Measurements from ENCODE around the gene GABRG3. TPM values are rescaled to one million over a fixed set of nuclear protein-coding genes. Genes with fewer than 3 reads are reported as not detected.

The GABRG3 gene
- total RNA-seq, 3 donors from 2014 or later (not counting 1 experiment from before 2014, with no cell fraction given): not detected

GRCh38 chr15:27111323-27111722 is 140.3 kb downstream of the GABRG3 start:
- TF ChIP-seq CTCF (IDR thresholded peaks at IDR 0.05): no peak
- Histone ChIP-seq H3K27ac (ENCODE audit: low read length) (no peak overlapping the region), H3K27me3 (ENCODE audit: control insufficient read depth, insufficient read depth, low read length) (no peaks in the 10 kb centered on the region), H3K4me3 (ENCODE audit: low read length) (no peak overlapping the region), H3K36me3 (ENCODE audit: control insufficient read depth, insufficient read depth, low read length) (no peaks in the 10 kb centered on the region), H3K9me3 (ENCODE audit: control insufficient read depth, insufficient read depth, low read length) (peaks cover 2% of the 10 kb centered on the region), H3K4me1 (ENCODE audit: control insufficient read depth, insufficient read depth, low read length) (no peaks in the 10 kb centered on the region)
- ATAC-seq: no peak
- H3K27ac Mint-ChIP-seq: no peak overlapping the region
- no peak for DNase-seq
- H3K9me3 Mint-ChIP-seq: peaks cover 0 to 10% of the 10 kb centered on the region in 2 donors
- H3K4me1 Mint-ChIP-seq: no peaks in the 10 kb centered on the region
- H3K4me3 Mint-ChIP-seq: no peak overlapping the region
- WGBS (ENCODE audit: insufficient coverage): 98% methylated on average over 4 of the region's 4 CpGs
- no peaks in the 10 kb centered on the region for H3K36me3 Mint-ChIP-seq
- intact Hi-C loops (cut with micrococcal nuclease): no loop called here
- H3K27me3 Mint-ChIP-seq (ENCODE audit: low read depth in 2 of 2): no peaks in the 10 kb centered on the region

GRCh38 chr15:27114473-27114872 is 143.5 kb downstream of the GABRG3 start:
- H3K4me3 Mint-ChIP-seq: no peak overlapping the region
- no peak overlapping the region for H3K4me3 ChIP-seq (ENCODE audit: low read length)
- H3K9me3 Mint-ChIP-seq: peaks cover 0 to 15% of the 10 kb centered on the region in 2 donors
- TF ChIP-seq CTCF (IDR thresholded peaks at IDR 0.05): no peak
- no peaks in the 10 kb centered on the region for H3K4me1 Mint-ChIP-seq
- no peak overlapping the region for H3K27ac ChIP-seq (ENCODE audit: low read length)
- intact Hi-C loops (cut with micrococcal nuclease): no loop called here
- DNase-seq (no peak), ATAC-seq (no peak)
- WGBS (ENCODE audit: insufficient coverage): 100% methylated on average over 1 of the region's 1 CpG
- H3K4me1 ChIP-seq (ENCODE audit: control insufficient read depth, insufficient read depth, low read length): no peaks in the 10 kb centered on the region
- H3K27me3 Mint-ChIP-seq (ENCODE audit: low read depth in 2 of 2): no peaks in the 10 kb centered on the region
- H3K36me3 ChIP-seq (ENCODE audit: control insufficient read depth, insufficient read depth, low read length): no peaks in the 10 kb centered on the region
- H3K27me3 ChIP-seq (ENCODE audit: control insufficient read depth, insufficient read depth, low read length): no peaks in the 10 kb centered on the region
- peaks cover 2% of the 10 kb centered on the region for H3K9me3 ChIP-seq (ENCODE audit: control insufficient read depth, insufficient read depth, low read length)
- H3K27ac Mint-ChIP-seq: no peak overlapping the region
- H3K36me3 Mint-ChIP-seq: no peaks in the 10 kb centered on the region

- Histone ChIP-seq H3K9me3 (ENCODE audit: control insufficient read depth, insufficient read depth, low read length) (peaks cover 2% of the 10 kb centered on the region), H3K27me3 (ENCODE audit: control insufficient read depth, insufficient read depth, low read length) (no peaks in the 10 kb centered on the region), H3K4me3 (ENCODE audit: low read length) (no peak overlapping the region), H3K27ac (ENCODE audit: low read length) (no peak overlapping the region), H3K4me1 (ENCODE audit: control insufficient read depth, insufficient read depth, low read length) (no peaks in the 10 kb centered on the region), H3K36me3 (ENCODE audit: control insufficient read depth, insufficient read depth, low read length) (no peaks in the 10 kb centered on the region)
- Mint-ChIP-seq H3K27me3 (ENCODE audit: low read depth in 2 of 2) (no peaks in the 10 kb centered on the region), H3K27ac (no peak overlapping the region), H3K36me3 (no peaks in the 10 kb centered on the region), H3K4me3 (no peak overlapping the region), H3K4me1 (no peaks in the 10 kb centered on the region), H3K9me3 (peaks cover 6 to 16% of the 10 kb centered on the region in 2 donors)
- ATAC-seq (no peak), DNase-seq (no peak)
- WGBS (ENCODE audit: insufficient coverage): 64% methylated on average over 5 of the region's 5 CpGs
- intact Hi-C loops (cut with micrococcal nuclease): no loop called here
- TF ChIP-seq CTCF (IDR thresholded peaks at IDR 0.05): no peak
These were observed 148.8 kb downstream of the GABRG3 start for GRCh38 chr15:27119695-27120266.

GRCh38 chr15:27121672-27122071 is 150.7 kb downstream of the GABRG3 start:
- peaks cover 10 to 25% of the 10 kb centered on the region in 2 donors for H3K9me3 Mint-ChIP-seq

More at GRCh38 chr15:27121672-27122071, 150.7 kb downstream of the GABRG3 start:
- H3K27me3 ChIP-seq (ENCODE audit: control insufficient read depth, insufficient read depth, low read length): no peaks in the 10 kb centered on the region
- Mint-ChIP-seq H3K4me3 (no peak overlapping the region), H3K27me3 (ENCODE audit: low read depth in 2 of 2) (no peaks in the 10 kb centered on the region), H3K27ac (no peak overlapping the region), H3K4me1 (no peaks in the 10 kb centered on the region), H3K36me3 (no peaks in the 10 kb centered on the region)
- H3K36me3 ChIP-seq (ENCODE audit: control insufficient read depth, insufficient read depth, low read length): no peaks in the 10 kb centered on the region
- no peak overlapping the region for H3K4me3 ChIP-seq (ENCODE audit: low read length)
- no peaks in the 10 kb centered on the region for H3K4me1 ChIP-seq (ENCODE audit: control insufficient read depth, insufficient read depth, low read length)
- DNase-seq: no peak
- no peak for TF ChIP-seq CTCF (IDR thresholded peaks at IDR 0.05)
- no peaks in the 10 kb centered on the region for H3K9me3 ChIP-seq (ENCODE audit: control insufficient read depth, insufficient read depth, low read length)
- WGBS (ENCODE audit: insufficient coverage): 84% methylated on average over 1 of the region's 2 CpGs
- intact Hi-C loops (cut with micrococcal nuclease): no loop called here
- no peak for ATAC-seq
- H3K27ac ChIP-seq (ENCODE audit: low read length): no peak overlapping the region
